Endothelial cell of umbilical vein (primary cell): ENCODE measurements around the gene ZNF24. TPM values are rescaled to one million over a fixed set of nuclear protein-coding genes. Genes with fewer than 3 reads are reported as not detected.

Experiments
- BruUV-seq: library from RNA; stranded (reverse); fragments of 400-500 nt; replicated peaks from 2 replicates; lab custom pipeline; 2021; lab: Mats Ljungman, UMichigan
- CTCF ChIA-PET: fragments of 300-600, 350-600 bp; sonication (Branson Sonifier 250); formaldehyde crosslinking; loops from one replicate; lab custom pipeline; 2021; ENCODE audit warnings: antibody characterized with exemption, inconsistent platforms; lab: Charles Lee
- POLR2A ChIA-PET: fragments of 300-600, 350-600 bp; sonication (Branson Sonifier 250); formaldehyde crosslinking; loops from one replicate; lab custom pipeline; 2021; ENCODE audit warnings: antibody characterized with exemption, inconsistent platforms; lab: Charles Lee
- DNase-seq: peaks from one replicate; pipeline ENCODE4 v3.0.0-alpha.2; 2011; ENCODE audit warnings: low read depth, low spot score
- FAIRE-seq: peaks from 2 replicates; lab custom pipeline; 2011; peaks lifted over from hg19 to GRCh38; lab: Jason Lieb, UNC
- H2AFZ ChIP-seq: 2 replicates; pipeline ENCODE4 v1.6.0; 2012; ENCODE audit warnings: low read depth, low read length, control low read depth, inconsistent platforms
- H3K27ac ChIP-seq: 2 replicates; pipeline ENCODE4 v1.5.1; 2011; ENCODE audit warnings: low read depth, mild to moderate bottlenecking, control low read depth, low read length, moderate library complexity; ENCODE audit not compliant: insufficient read depth
- H3K27me3 ChIP-seq, 2 experiments: 2 replicates each; pipeline versions ENCODE4 v1.6.0 to v1.6.1; 2011; ENCODE audit warnings: low read length in 2 of 2, mixed read lengths in 1 of 2; ENCODE audit not compliant: control insufficient read depth in 2 of 2, insufficient read depth in 2 of 2
- H3K36me3 ChIP-seq, 2 experiments: 2 replicates in 1 of 2; 3 replicates in 1 of 2; pipeline ENCODE4 v1.5.1; 2011; ENCODE audit warnings: low read length in 2 of 2, mild to moderate bottlenecking in 1 of 2, moderate library complexity in 1 of 2; ENCODE audit not compliant: control insufficient read depth in 2 of 2, insufficient read depth in 2 of 2; ENCODE audit errors: extremely low read depth in 1 of 2
- H3K4me1 ChIP-seq: 3 replicates; pipeline ENCODE4 v1.5.1; 2011; ENCODE audit warnings: mild to moderate bottlenecking, low read length; ENCODE audit not compliant: control insufficient read depth, insufficient read depth; ENCODE audit errors: extremely low read depth
- H3K4me2 ChIP-seq: 2 replicates; pipeline ENCODE4 v1.6.1; 2011; ENCODE audit warnings: low read length, control low read depth, mixed read lengths; ENCODE audit not compliant: insufficient read depth
- H3K4me3 ChIP-seq, 3 experiments: fragments of 200-600 bp in 1 of 3; sonication (generic), shearing (Covaris generic) in 1 of 3; replicated peaks in 1 of 3; 2 replicates each; pipeline ENCODE4 v1.5.1; 2011 to 2016; ENCODE audit warnings: control low read depth in 3 of 3, low read length in 3 of 3, mild to moderate bottlenecking in 2 of 3, inconsistent platforms in 1 of 3, low read depth in 1 of 3, moderate library complexity in 1 of 3; ENCODE audit not compliant: insufficient read depth in 1 of 3
- H3K79me2 ChIP-seq: 2 replicates; pipeline ENCODE4 v1.6.0; 2012; ENCODE audit warnings: low read length, inconsistent platforms; ENCODE audit not compliant: control insufficient read depth, insufficient read depth
- H3K9ac ChIP-seq: replicated peaks from 2 replicates; pipeline ENCODE3; 2011; ENCODE audit warnings: low read length, control low read depth; ENCODE audit not compliant: insufficient read depth; ENCODE audit errors: extremely low read depth
- H3K9me1 ChIP-seq: replicated peaks from 3 replicates; pipeline ENCODE4 v1.6.0; 2011; ENCODE audit warnings: mild to moderate bottlenecking, low read length; ENCODE audit not compliant: control insufficient read depth, insufficient read depth; ENCODE audit errors: extremely low read depth
- H3K9me3 ChIP-seq: replicated peaks from 2 replicates; pipeline ENCODE4 v1.5.1; 2012; ENCODE audit warnings: low read length, inconsistent platforms; ENCODE audit not compliant: control insufficient read depth, insufficient read depth
- H4K20me1 ChIP-seq: replicated peaks from 2 replicates; pipeline ENCODE3; 2011; ENCODE audit warnings: mild to moderate bottlenecking, low read length; ENCODE audit not compliant: control insufficient read depth, insufficient read depth; ENCODE audit errors: extremely low read depth
- EZH2 ChIP-seq: IDR thresholded peaks from 2 replicates; pipeline ENCODE4 v1.6.1; 2012; ENCODE audit warnings: borderline replicate concordance, low read depth, mild to moderate bottlenecking, moderate library complexity, low read length, inconsistent platforms; ENCODE audit not compliant: severe bottlenecking
- FOS ChIP-seq: IDR thresholded peaks from 2 replicates; pipeline ENCODE4 v1.6.1; 2011; ENCODE audit warnings: mild to moderate bottlenecking, low read length, moderate library complexity, borderline replicate concordance; ENCODE audit not compliant: insufficient read depth
- GATA2 ChIP-seq: IDR thresholded peaks from 2 replicates; pipeline ENCODE4 v1.7.0; 2011; ENCODE audit warnings: low read depth, mild to moderate bottlenecking, moderate library complexity, mixed read lengths, low read length; ENCODE audit not compliant: insufficient read length, insufficient read depth
- MYC ChIP-seq: IDR thresholded peaks from one replicate; pipeline ENCODE4 v1.6.1; 2011; ENCODE audit warnings: mild to moderate bottlenecking, low read depth, low read length
- POLR2A ChIP-seq: IDR thresholded peaks from 2 replicates; pipeline ENCODE4 v1.6.1; 2012; ENCODE audit warnings: low read depth, mild to moderate bottlenecking, control low read depth, low read length
- POLR2AphosphoS5 ChIP-seq: IDR thresholded peaks from 2 replicates; pipeline ENCODE4 v1.6.1; 2012; ENCODE audit warnings: low read depth, mild to moderate bottlenecking, control low read depth, low read length, moderate library complexity; ENCODE audit not compliant: insufficient read depth
- dilution Hi-C: fragments of 300-500 bp; cut with MboI; formaldehyde crosslinking; loops from one replicate; pipeline ENCODE4 v1.15.0; 2019; ENCODE audit warnings: low sequenced_read_pairs; ENCODE audit not compliant: extremely low pct_ligation_motif_present
- intact Hi-C: fragments of 100-400 bp; cut with micrococcal nuclease; formaldehyde crosslinking; loops from one replicate; pipeline ENCODE4 v1.10.0; 2022
- polyA plus RNA-seq, 4 experiments: library from polyadenylated mRNA; depleted of rRNA in 3 of 4; stranded (reverse) in 3 of 4; unstranded in 1 of 4; fragments of >200 nt; gene quantifications; 2 replicates each; pipeline versions ENCODE4 v1.2.1 to v1.2.3, GENCODE V29; 2011 to 2012; ENCODE audit warnings: missing spikeins in 1 of 4
- total RNA-seq: library from RNA; stranded (reverse); gene quantifications from 2 replicates; pipeline ENCODE4 v1.2.3, GENCODE V29; 2021
- TF ChIP-seq, protein P1 (sequence below), 2 donors: IDR thresholded peaks; 1 replicate in 1 of 2; 2 replicates in 1 of 2; pipeline ENCODE4 v1.5.1; 2011; ENCODE audit warnings: low read length in 2 of 2, mild to moderate bottlenecking in 2 of 2, moderate library complexity in 2 of 2, control low read depth in 1 of 2, inconsistent platforms in 1 of 2, low read depth in 1 of 2; ENCODE audit not compliant: insufficient read depth in 1 of 2; ENCODE audit errors: extremely low read depth in 1 of 2
- TF ChIP-seq, protein P2 (sequence below): IDR thresholded peaks from 2 replicates; pipeline ENCODE4 v1.6.1; 2011; ENCODE audit not compliant: insufficient read depth, insufficient read length

ZNF24 gene
- total and polyA plus RNA-seq, 2 donors (not counting 3 experiments of a cell fraction or from before 2014, with no cell fraction given) = 10.3 to 40.2 TPM

DNA sequence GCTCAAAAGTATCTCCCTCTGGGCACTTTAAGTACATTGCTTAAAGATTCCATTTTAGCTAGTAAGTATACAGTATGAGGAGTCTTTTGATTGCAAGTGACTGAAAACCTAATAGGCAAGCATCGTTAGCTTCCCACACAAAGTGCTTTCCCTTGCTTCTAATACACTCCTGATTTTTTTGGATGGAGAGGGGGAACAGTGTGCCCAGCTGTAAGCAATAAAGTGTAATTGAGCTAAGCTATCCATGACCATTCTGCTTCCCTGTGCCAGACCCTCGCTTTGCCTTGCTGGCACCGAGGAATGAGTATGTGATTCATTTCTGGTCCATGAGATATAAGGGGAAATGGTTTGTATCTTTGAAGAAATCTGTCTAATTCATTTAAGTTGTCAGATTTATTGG, 3.8 kb upstream of the ZNF24 start:
- Histone ChIP-seq H3K9me3 (no peaks in the 10 kb centered on the region), H3K4me1 (peaks cover 12% of the 10 kb centered on the region), H3K27ac (no peak overlapping the region), H2AFZ (no peak overlapping the region), H3K36me3 (no peaks in the 10 kb centered on the region), H3K9ac (no peak overlapping the region), H3K9me1 (no peaks in the 10 kb centered on the region), H4K20me1 (peaks cover 3% of the 10 kb centered on the region), H3K4me2 (no peak overlapping the region), H3K4me3 (no peak overlapping the region), H3K27me3 (no peaks in the 10 kb centered on the region), H3K79me2 (peaks cover 12% of the 10 kb centered on the region)
- CTCF ChIA-PET = interaction anchor here (0.7 to 1.0 kb wide), 4 partner anchors 38 to 188 kb away, joined by 3 to 5 read pairs (median 3); no protein-coding TSS in a partner anchor
- POLR2A ChIA-PET = interaction anchor here (0.6 kb wide), 1 partner anchor 105 kb away, joined by 3 read pairs; no protein-coding TSS in a partner anchor
- FAIRE-seq = no peak
- dilution Hi-C loops (no loop called here), intact Hi-C loops (no loop called here)
- no peak for DNase-seq
- no TSS peak for BruUV-seq
- TF ChIP-seq, protein P1, sequence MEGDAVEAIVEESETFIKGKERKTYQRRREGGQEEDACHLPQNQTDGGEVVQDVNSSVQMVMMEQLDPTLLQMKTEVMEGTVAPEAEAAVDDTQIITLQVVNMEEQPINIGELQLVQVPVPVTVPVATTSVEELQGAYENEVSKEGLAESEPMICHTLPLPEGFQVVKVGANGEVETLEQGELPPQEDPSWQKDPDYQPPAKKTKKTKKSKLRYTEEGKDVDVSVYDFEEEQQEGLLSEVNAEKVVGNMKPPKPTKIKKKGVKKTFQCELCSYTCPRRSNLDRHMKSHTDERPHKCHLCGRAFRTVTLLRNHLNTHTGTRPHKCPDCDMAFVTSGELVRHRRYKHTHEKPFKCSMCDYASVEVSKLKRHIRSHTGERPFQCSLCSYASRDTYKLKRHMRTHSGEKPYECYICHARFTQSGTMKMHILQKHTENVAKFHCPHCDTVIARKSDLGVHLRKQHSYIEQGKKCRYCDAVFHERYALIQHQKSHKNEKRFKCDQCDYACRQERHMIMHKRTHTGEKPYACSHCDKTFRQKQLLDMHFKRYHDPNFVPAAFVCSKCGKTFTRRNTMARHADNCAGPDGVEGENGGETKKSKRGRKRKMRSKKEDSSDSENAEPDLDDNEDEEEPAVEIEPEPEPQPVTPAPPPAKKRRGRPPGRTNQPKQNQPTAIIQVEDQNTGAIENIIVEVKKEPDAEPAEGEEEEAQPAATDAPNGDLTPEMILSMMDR (IDR thresholded peaks at IDR 0.05; ENCODE audit: extremely low read depth in 1 of 2, insufficient read depth in 1 of 2, low read depth in 1 of 2, low read length in 2 of 2) = no peak
- TF ChIP-seq EZH2 (no peak), POLR2A (no peak), FOS (no peak), POLR2AphosphoS5 (no peak), MYC (no peak), GATA2 (no peak)
- TF ChIP-seq, protein P2, sequence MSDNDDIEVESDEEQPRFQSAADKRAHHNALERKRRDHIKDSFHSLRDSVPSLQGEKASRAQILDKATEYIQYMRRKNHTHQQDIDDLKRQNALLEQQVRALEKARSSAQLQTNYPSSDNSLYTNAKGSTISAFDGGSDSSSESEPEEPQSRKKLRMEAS = no peak
